Measurements from ENCODE around the gene CHST12. TPM values are rescaled to one million over a fixed set of nuclear protein-coding genes. Genes with fewer than 3 reads are reported as not detected.
"Not testable (repeated sequence)": the region's sequence is repeated elsewhere in the genome, so short reads cannot be mapped to it uniquely, and the experiment has no call there.

Gene CHST12
- total RNA-seq, 2 experiments from 2014 or later = 3.9 to 43.4 TPM

DNA sequence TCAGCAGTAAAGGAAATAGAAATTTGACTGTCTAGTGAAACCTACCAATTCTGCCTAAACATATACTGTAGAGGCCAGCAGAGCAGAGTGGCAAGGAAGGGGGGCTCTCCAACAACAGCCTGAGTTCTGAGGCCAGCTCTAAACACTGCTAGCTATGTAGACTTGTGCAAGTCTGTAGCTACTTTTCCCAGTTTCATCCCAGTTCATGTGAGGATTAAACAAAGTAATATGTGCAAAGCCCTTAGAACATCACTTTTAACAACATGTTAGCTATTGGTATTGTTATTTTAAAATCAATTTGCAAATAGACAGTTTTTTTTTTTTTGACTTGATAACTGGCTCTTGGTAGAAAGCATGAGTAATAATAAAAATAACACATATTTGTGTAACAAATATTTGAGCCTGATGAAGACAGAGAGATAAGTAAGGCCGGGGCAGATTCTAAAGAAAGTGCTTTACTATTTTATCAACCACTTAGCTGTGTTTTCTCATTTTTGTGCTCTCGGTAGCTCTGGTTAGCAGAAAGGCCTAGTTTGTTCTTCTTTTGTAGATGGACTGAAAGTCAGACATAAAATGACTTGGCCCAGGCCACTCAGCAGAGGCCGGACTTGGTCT, 9.3 kb downstream of the CHST12 start:
- DNase-seq (ENCODE audit: low spot score) = no peak
- ChIA-PET POLR2A (interaction anchor here (0.7 to 2.1 kb wide), 11 partner anchors 9 to 223 kb away, joined by 3 to 10 read pairs (median 4); partner anchors contain the start of gene CHST12), CTCF (ENCODE audit: unreplicated experiment) (no interaction called here)
- no peaks in the 10 kb centered on the region for H3K9me3 ChIP-seq (ENCODE audit: low read length)
- H3K36me3 ChIP-seq (ENCODE audit: insufficient read depth, low read length) = no peaks in the 10 kb centered on the region
- 0 out of 2 replicates have a peak, but pooled peaks cover 4% of the 10 kb centered on the region for H4K20me1 ChIP-seq (ENCODE audit: insufficient read depth, low read length)
- H3K4me1 ChIP-seq (ENCODE audit: insufficient read depth, low read length, poor library complexity, severe bottlenecking) = peaks cover 26% of the 10 kb centered on the region
- no peaks in the 10 kb centered on the region for H3K79me2 ChIP-seq (ENCODE audit: insufficient read depth, low read depth, low read length)
- H3K9me2 ChIP-seq (ENCODE audit: insufficient read depth, low read length) = no peaks in the 10 kb centered on the region
- no peak overlapping the region for H2AFZ ChIP-seq (ENCODE audit: low read length)
- H3K4me2 ChIP-seq (ENCODE audit: low read length) = no peak overlapping the region
- H3K4me3 ChIP-seq (ENCODE audit: low read depth, low read length, poor library complexity, severe bottlenecking) = no peak overlapping the region
- TSS peak; percentile 11 for BruUV-seq (replicated peaks)
- TF ChIP-seq EZH2phosphoT487 (IDR thresholded peaks at IDR 0.05; ENCODE audit: borderline replicate concordance, low read depth, low read length) = no peak
- no peak for TF ChIP-seq CTCF (conservative IDR thresholded peaks at IDR 0.05; ENCODE audit: low read length)
- intact Hi-C loops (cut with micrococcal nuclease; ENCODE audit: unreplicated experiment) = no loop called here
- no peak overlapping the region for H3K27ac ChIP-seq (ENCODE audit: low read depth, low read length, poor library complexity, severe bottlenecking)

GRCh38 chr7:2416063-2416462, 12.7 kb downstream of the CHST12 start:
- H3K79me2 ChIP-seq (ENCODE audit: insufficient read depth, low read depth, low read length) = no peaks in the 10 kb centered on the region
- no TSS peak for BruUV-seq (replicated peaks)
- intact Hi-C loops (cut with micrococcal nuclease; ENCODE audit: unreplicated experiment) = no loop called here
- peaks cover 14% of the 10 kb centered on the region for H3K4me1 ChIP-seq (ENCODE audit: insufficient read depth, low read length, poor library complexity, severe bottlenecking)
- no peaks in the 10 kb centered on the region for H3K9me3 ChIP-seq (ENCODE audit: low read length)
- ChIA-PET POLR2A (no interaction called here), CTCF (ENCODE audit: unreplicated experiment) (no interaction called here)
- TF ChIP-seq EZH2phosphoT487 (IDR thresholded peaks at IDR 0.05; ENCODE audit: borderline replicate concordance, low read depth, low read length) (no peak), CTCF (conservative IDR thresholded peaks at IDR 0.05; ENCODE audit: low read length) (no peak)
- no peak overlapping the region for H2AFZ ChIP-seq (ENCODE audit: low read length)
- H3K4me3 ChIP-seq (ENCODE audit: low read depth, low read length, poor library complexity, severe bottlenecking) = no peak overlapping the region
- DNase-seq (ENCODE audit: low spot score) = no peak
- no peak overlapping the region for H3K4me2 ChIP-seq (ENCODE audit: low read length)
- H3K36me3 ChIP-seq (ENCODE audit: insufficient read depth, low read length) = no peaks in the 10 kb centered on the region
- H3K27ac ChIP-seq (ENCODE audit: low read depth, low read length, poor library complexity, severe bottlenecking) = no peak overlapping the region
- no peaks in the 10 kb centered on the region for H3K9me2 ChIP-seq (ENCODE audit: insufficient read depth, low read length)
- 0 out of 2 replicates have a peak, but pooled peaks cover 4% of the 10 kb centered on the region for H4K20me1 ChIP-seq (ENCODE audit: insufficient read depth, low read length)

- H2AFZ ChIP-seq (ENCODE audit: low read length) = no peak overlapping the region
- H3K27ac ChIP-seq (ENCODE audit: low read depth, low read length, poor library complexity, severe bottlenecking) = no peak overlapping the region
- intact Hi-C loops (cut with micrococcal nuclease; ENCODE audit: unreplicated experiment) = no loop called here
- no peak overlapping the region for H3K4me2 ChIP-seq (ENCODE audit: low read length)
- peaks cover 14% of the 10 kb centered on the region for H3K4me1 ChIP-seq (ENCODE audit: insufficient read depth, low read length, poor library complexity, severe bottlenecking)
- H4K20me1 ChIP-seq (ENCODE audit: insufficient read depth, low read length) = 0 out of 2 replicates have a peak, but pooled peaks cover 4% of the 10 kb centered on the region
- TF ChIP-seq CTCF (conservative IDR thresholded peaks at IDR 0.05; ENCODE audit: low read length) (no peak), EZH2phosphoT487 (IDR thresholded peaks at IDR 0.05; ENCODE audit: borderline replicate concordance, low read depth, low read length) (no peak)
- no TSS peak for BruUV-seq (replicated peaks)
- H3K36me3 ChIP-seq (ENCODE audit: insufficient read depth, low read length) = no peaks in the 10 kb centered on the region
- DNase-seq (ENCODE audit: low spot score) = no peak
- no peaks in the 10 kb centered on the region for H3K79me2 ChIP-seq (ENCODE audit: insufficient read depth, low read depth, low read length)
- ChIA-PET POLR2A (interaction anchor here (0.7 to 1.2 kb wide), 2 partner anchors 10 to 52 kb away, joined by 3 to 5 read pairs; no protein-coding TSS in a partner anchor), CTCF (ENCODE audit: unreplicated experiment) (no interaction called here)
- H3K4me3 ChIP-seq (ENCODE audit: low read depth, low read length, poor library complexity, severe bottlenecking) = no peak overlapping the region
- no peaks in the 10 kb centered on the region for H3K9me3 ChIP-seq (ENCODE audit: low read length)
- H3K9me2 ChIP-seq (ENCODE audit: insufficient read depth, low read length) = no peaks in the 10 kb centered on the region
Observed at GRCh38 chr7:2416650-2417049, 13.2 kb downstream of the CHST12 start.

GRCh38 chr7:2417178-2417577, 13.8 kb downstream of the CHST12 start:
- H3K79me2 ChIP-seq (ENCODE audit: insufficient read depth, low read depth, low read length); DNase-seq (ENCODE audit: low spot score); H4K20me1 ChIP-seq (ENCODE audit: insufficient read depth, low read length); H3K9me3 ChIP-seq (ENCODE audit: low read length); H3K4me3 ChIP-seq (ENCODE audit: low read depth, low read length, poor library complexity, severe bottlenecking); H3K4me2 ChIP-seq (ENCODE audit: low read length); BruUV-seq (replicated peaks); CTCF ChIA-PET (ENCODE audit: unreplicated experiment); H3K9me2 ChIP-seq (ENCODE audit: insufficient read depth, low read length); H2AFZ ChIP-seq (ENCODE audit: low read length); H3K36me3 ChIP-seq (ENCODE audit: insufficient read depth, low read length); H3K4me1 ChIP-seq (ENCODE audit: insufficient read depth, low read length, poor library complexity, severe bottlenecking); H3K27ac ChIP-seq (ENCODE audit: low read depth, low read length, poor library complexity, severe bottlenecking); intact Hi-C loops (cut with micrococcal nuclease; ENCODE audit: unreplicated experiment): not testable (repeated sequence)
- POLR2A ChIA-PET = interaction anchor here (0.7 to 1.2 kb wide), 2 partner anchors 11 to 52 kb away, joined by 3 to 5 read pairs; no protein-coding TSS in a partner anchor
